Activated B cell treated with CpG ODN at 0.5 μM for 24 hours (primary cell): ENCODE data around the gene CTRB1. TPM values are rescaled to one million over a fixed set of nuclear protein-coding genes. Genes with fewer than 3 reads are reported as not detected.
"Not testable (repeated sequence)": the region's sequence is repeated elsewhere in the genome, so short reads cannot be mapped to it uniquely, and the experiment has no call there.

Source experiments
- ATAC-seq: fragments of 200-7000 bp; cut with Tn5 transposase; one replicate; pipeline ENCODE4 v1.10.0; 2021; ENCODE audit warnings: low read depth, mild to moderate bottlenecking, moderate library complexity
- CTCF ChIA-PET: fragments of 350-600 bp; sonication (Branson Sonifier 250); formaldehyde crosslinking; loops from one replicate; lab custom pipeline; 2021; ENCODE audit warnings: antibody characterized with exemption; lab: Charles Lee
- POLR2A ChIA-PET: fragments of 350-600 bp; sonication (Branson Sonifier 250); formaldehyde crosslinking; loops from one replicate; lab custom pipeline; 2021; ENCODE audit warnings: antibody characterized with exemption; lab: Charles Lee
- DNase-seq: peaks from one replicate; pipeline ENCODE4 v3.0.0; 2022
- H3K27ac Mint-ChIP-seq: one replicate; pipeline ENCODE4 v1.8.0; 2020; ENCODE audit warnings: mixed read lengths
- H3K27me3 Mint-ChIP-seq: one replicate; pipeline ENCODE4 v1.8.0; 2021; ENCODE audit warnings: mixed read lengths
- H3K36me3 Mint-ChIP-seq: one replicate; pipeline ENCODE4 v1.8.0; 2021; ENCODE audit warnings: low read depth, mixed read lengths
- H3K4me1 Mint-ChIP-seq: one replicate; pipeline ENCODE4 v1.8.0; 2021; ENCODE audit warnings: mixed read lengths
- H3K4me3 Mint-ChIP-seq: one replicate; pipeline ENCODE4 v1.8.0; 2020; ENCODE audit warnings: mild to moderate bottlenecking, mixed read lengths
- H3K9me3 Mint-ChIP-seq: one replicate; pipeline ENCODE4 v1.8.0; 2020; ENCODE audit warnings: mixed read lengths
- intact Hi-C: fragments of 100-400 bp; cut with micrococcal nuclease; formaldehyde crosslinking; loops from one replicate; pipeline ENCODE4 v1.15.1; 2024
- total RNA-seq: library from RNA; stranded (reverse); gene quantifications from 2 replicates; pipeline ENCODE4 v1.2.3, GENCODE V29; 2022
- TF ChIP-seq, protein P1 (sequence below): fragments of 200-600 bp; IDR thresholded peaks from one replicate; pipeline ENCODE4 v1.8.0; 2022; ENCODE audit warnings: antibody characterized with exemption, mild to moderate bottlenecking

Gene CTRB1
- total RNA-seq, 1 donor from 2014 or later: not detected

DNA sequence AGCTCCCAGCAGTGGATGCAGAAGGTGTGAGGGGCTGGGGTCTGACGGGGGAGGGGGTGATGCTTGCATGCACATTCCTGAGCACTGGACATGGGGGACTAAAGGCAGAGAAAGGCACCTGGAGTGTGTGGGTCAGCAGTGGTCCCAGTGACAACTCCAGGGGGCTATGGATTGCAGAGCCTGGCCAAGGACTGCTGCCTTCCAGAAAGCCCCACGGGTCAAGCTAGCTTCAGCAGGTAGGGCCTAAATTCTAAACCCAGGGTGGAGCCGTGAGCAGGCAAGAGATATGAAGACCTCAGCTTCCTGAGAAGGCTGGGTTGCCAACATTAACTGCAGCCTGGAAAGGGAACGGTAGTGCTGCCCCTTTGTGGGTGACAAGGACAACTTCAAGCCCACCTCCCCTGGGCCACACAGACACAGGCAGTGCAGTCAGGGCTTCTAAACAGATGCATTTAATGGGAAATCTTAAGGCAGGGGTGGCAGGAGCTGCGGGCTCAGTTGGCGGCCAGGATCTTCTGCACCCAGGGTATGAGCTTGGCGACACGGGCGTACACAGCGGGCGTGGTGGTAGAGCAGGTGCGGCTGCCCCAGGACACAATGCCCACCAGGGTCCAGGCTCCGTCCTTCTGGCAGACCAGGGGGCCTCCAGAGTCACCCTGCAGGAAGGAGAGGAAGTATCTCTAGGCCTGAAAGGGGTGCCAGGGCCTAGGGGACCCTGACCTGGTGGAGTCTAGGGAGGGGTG is 14.9 kb upstream of the CTRB1 start:
- CTCF ChIA-PET: no interaction called here
- intact Hi-C loops: no loop called here

DNA sequence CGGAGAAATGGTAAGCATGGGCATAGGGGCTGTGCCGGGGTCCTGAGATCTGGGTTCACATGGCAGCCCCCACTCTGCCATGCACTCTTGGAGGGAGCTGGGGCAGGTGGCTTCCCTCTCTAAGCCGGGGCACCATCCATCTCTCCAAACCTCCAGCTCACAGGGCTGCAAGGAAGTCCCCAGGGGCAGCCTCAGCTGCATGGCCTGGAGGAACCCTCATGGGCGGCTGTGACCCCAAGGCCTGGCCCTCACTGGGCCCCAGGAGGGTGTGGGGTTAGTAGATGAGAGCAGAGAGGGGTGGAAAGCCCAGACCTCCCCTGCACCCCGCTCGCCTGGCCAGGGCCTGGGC is 14.4 kb upstream of the CTRB1 start:
- H3K4me3 Mint-ChIP-seq: no peak overlapping the region
- H3K9me3 Mint-ChIP-seq: no peaks in the 10 kb centered on the region
- ATAC-seq: no peak
- TF ChIP-seq, protein P1, sequence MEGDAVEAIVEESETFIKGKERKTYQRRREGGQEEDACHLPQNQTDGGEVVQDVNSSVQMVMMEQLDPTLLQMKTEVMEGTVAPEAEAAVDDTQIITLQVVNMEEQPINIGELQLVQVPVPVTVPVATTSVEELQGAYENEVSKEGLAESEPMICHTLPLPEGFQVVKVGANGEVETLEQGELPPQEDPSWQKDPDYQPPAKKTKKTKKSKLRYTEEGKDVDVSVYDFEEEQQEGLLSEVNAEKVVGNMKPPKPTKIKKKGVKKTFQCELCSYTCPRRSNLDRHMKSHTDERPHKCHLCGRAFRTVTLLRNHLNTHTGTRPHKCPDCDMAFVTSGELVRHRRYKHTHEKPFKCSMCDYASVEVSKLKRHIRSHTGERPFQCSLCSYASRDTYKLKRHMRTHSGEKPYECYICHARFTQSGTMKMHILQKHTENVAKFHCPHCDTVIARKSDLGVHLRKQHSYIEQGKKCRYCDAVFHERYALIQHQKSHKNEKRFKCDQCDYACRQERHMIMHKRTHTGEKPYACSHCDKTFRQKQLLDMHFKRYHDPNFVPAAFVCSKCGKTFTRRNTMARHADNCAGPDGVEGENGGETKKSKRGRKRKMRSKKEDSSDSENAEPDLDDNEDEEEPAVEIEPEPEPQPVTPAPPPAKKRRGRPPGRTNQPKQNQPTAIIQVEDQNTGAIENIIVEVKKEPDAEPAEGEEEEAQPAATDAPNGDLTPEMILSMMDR: no peak
- POLR2A ChIA-PET: no interaction called here
- intact Hi-C loops: no loop called here
- no peaks in the 10 kb centered on the region for H3K36me3 Mint-ChIP-seq
- DNase-seq: no peak
- CTCF ChIA-PET: no interaction called here
- H3K4me1 Mint-ChIP-seq: peaks cover 14% of the 10 kb centered on the region
- no peak overlapping the region for H3K27ac Mint-ChIP-seq
- H3K27me3 Mint-ChIP-seq: peaks cover 27% of the 10 kb centered on the region

More for the DNA sequence above, 14.9 kb upstream of the CTRB1 start:
- POLR2A ChIA-PET: no interaction called here
- H3K27me3 Mint-ChIP-seq: peaks cover 29% of the 10 kb centered on the region
- no peak for ATAC-seq
- no peak for DNase-seq
- H3K9me3 Mint-ChIP-seq: no peaks in the 10 kb centered on the region
- H3K27ac Mint-ChIP-seq: no peak overlapping the region
- H3K4me1 Mint-ChIP-seq: peaks cover 14% of the 10 kb centered on the region
- no peak overlapping the region for H3K4me3 Mint-ChIP-seq
- no peaks in the 10 kb centered on the region for H3K36me3 Mint-ChIP-seq
- TF ChIP-seq, protein P1: no peak

DNA sequence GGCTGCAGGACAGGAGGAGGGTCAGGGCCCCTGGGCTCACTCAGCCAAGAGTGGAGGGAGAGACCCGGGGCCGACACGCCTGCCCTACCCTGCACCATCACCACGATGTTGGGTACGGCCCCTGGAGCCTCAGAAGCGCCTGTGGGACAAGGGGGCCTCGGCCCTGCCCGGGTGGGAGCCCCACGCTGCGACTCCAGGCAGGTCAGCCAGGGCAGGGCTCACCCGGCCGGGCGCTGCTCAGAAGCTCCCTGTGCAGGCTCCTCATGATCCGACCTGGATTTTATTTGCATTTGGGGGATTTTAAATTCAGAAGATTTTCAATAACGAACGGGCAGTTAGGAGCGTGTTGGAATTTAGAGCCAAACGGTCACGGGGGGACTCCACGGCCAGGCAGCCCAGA is 13.9 kb upstream of the CTRB1 start:
- DNase-seq, H3K9me3 Mint-ChIP-seq, POLR2A ChIA-PET, ATAC-seq, CTCF ChIA-PET, intact Hi-C loops, H3K36me3 Mint-ChIP-seq, H3K27ac Mint-ChIP-seq, H3K4me3 Mint-ChIP-seq: not testable (repeated sequence)
- Mint-ChIP-seq H3K27me3 (peaks cover 27% of the 10 kb centered on the region), H3K4me1 (peaks cover 14% of the 10 kb centered on the region)

DNA sequence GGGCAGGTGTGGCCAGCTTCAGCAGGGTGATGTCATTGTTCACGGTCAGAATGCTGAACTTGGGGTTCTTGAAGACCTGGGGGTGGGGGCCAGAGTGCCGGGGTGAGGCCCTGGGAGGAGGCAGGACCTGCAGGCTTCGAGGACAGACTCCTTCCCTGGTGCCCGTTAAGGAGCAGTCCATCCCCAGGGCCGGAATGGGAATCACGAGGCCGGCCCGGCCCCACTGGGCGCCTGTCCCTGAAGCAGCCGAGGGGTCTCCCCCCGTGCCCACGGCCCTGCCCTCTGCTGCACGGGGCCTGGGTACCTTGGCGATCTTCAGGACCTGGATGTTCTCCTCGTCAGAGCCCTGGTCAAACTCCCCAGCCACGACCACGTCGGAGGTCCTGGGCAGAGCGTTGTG is 13.3 kb upstream of the CTRB1 start:
- intact Hi-C loops, ATAC-seq, DNase-seq, POLR2A ChIA-PET, H3K9me3 Mint-ChIP-seq, H3K27ac Mint-ChIP-seq, CTCF ChIA-PET, H3K4me3 Mint-ChIP-seq, H3K36me3 Mint-ChIP-seq: not testable (repeated sequence)
- H3K4me1 Mint-ChIP-seq: peaks cover 13% of the 10 kb centered on the region
- H3K27me3 Mint-ChIP-seq: peaks cover 25% of the 10 kb centered on the region

DNA sequence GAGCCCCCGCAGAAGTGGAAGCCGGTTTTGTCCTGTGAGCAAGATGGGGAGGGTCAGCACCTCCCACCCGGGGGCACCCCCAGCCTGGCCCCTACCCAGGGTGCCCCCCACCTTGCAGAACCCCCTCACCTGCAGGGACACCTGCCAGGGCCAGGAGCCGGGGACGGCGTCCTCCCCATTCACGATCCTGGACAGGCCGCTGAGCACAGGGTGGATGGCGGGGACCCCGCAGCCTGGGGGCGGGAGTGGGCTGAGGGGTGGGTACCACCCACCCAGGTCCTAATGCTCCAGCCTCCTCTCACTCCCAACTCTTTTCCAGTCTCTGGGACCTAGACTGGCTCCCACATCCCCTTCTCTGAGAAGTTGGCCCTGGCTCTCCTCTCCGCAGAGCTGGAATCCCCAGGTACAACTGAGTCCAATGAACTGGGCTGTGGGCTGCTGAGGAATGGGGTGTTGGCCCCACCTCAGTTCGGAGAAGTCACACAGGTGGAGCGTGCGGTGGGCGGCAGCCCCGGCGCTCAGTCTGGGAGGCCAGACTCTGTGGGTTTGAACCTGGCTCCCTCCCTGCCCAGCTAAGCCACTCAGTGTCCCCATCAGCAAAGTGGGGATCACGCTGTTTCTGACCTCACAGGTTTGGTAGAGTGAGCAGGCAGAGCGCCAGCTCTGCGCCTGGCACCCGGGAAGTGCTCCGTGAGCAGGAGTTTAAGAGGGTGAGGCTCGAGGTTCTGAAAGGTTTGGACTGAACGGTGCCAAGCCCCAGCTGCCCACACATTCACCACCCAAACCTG is 12.6 kb upstream of the CTRB1 start:
- DNase-seq, H3K36me3 Mint-ChIP-seq, H3K4me3 Mint-ChIP-seq, H3K4me1 Mint-ChIP-seq, H3K27ac Mint-ChIP-seq, ATAC-seq, POLR2A ChIA-PET, H3K9me3 Mint-ChIP-seq: not testable (repeated sequence)
- peaks cover 24% of the 10 kb centered on the region for H3K27me3 Mint-ChIP-seq
- CTCF ChIA-PET: interaction anchor here (1.2 to 1.4 kb wide), 2 partner anchors 28 to 179 kb away, joined by 4 to 8 read pairs; no protein-coding TSS in a partner anchor
- intact Hi-C loops: loop anchor here (2.0 kb wide), 1 partner anchor 19 kb away; no protein-coding TSS in a partner anchor

DNA sequence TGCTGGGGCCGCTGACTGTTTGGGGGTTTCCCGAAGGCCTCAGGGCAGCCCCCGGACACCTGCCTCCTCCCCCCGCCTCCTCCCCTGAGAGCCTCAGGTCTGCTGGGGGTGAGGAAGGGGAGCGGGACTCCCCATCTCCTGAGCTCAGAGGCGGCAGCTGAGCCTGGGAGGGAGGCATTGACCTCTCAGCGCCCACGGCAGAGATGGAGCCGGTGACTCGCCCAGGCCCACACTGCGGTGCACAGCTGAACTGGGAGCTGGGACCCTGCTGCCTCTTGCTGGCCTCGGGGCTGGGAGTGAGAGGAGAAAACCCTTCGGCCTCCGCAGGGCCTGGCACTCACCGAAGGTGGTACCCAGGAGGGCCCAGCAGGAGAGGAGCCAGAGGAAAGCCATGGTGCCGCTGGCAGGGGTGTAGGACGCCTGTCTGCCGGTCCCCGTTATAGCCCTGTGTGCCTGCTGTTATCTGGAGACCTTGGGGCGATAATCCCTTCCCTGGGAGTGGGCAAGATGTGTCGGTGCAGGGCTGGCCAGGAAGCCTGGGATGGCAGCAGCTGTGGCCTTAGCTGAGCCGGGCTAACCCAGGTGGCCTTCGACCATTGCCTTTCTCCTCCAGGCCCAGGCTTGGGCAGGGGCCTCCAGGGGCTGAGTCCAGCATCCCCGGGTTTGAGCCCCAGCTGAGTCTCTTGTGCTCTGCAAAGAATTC is 11.9 kb upstream of the CTRB1 start, which contains the start of gene CTRB2:
CTRB2 (minus strand) TSS at position 413 of the 703 bp plus-strand sequence; CDS start at position 393, 20 bp downstream.
- H3K4me3 Mint-ChIP-seq: no peak within 1 kb of the TSS
- CTCF ChIA-PET: interaction anchor here (1.2 to 1.4 kb wide), 2 partner anchors 27 to 178 kb away, joined by 4 to 8 read pairs; no protein-coding TSS in a partner anchor
- POLR2A ChIA-PET: no interaction called here
- DNase-seq: no peak
- no peaks in the 10 kb centered on the region for H3K9me3 Mint-ChIP-seq
- H3K36me3 Mint-ChIP-seq: no peaks in the 10 kb centered on the region
- intact Hi-C loops: loop anchor here (2.0 kb wide), 1 partner anchor 18 kb away; no protein-coding TSS in a partner anchor
- H3K27ac Mint-ChIP-seq: no peak within 1 kb of the TSS
- TF ChIP-seq, protein P1: no peak
- H3K4me1 Mint-ChIP-seq: peaks cover 2% of the 10 kb centered on the region
- peaks cover 22% of the 10 kb centered on the region for H3K27me3 Mint-ChIP-seq
- ATAC-seq: peak; percentile 28
